Measurements from ENCODE around the gene CEP72.

GRCh38 chr5:568809-569208 lies 43.3 kb upstream of the CEP72 start:
- TF ChIP-seq, protein P1, sequence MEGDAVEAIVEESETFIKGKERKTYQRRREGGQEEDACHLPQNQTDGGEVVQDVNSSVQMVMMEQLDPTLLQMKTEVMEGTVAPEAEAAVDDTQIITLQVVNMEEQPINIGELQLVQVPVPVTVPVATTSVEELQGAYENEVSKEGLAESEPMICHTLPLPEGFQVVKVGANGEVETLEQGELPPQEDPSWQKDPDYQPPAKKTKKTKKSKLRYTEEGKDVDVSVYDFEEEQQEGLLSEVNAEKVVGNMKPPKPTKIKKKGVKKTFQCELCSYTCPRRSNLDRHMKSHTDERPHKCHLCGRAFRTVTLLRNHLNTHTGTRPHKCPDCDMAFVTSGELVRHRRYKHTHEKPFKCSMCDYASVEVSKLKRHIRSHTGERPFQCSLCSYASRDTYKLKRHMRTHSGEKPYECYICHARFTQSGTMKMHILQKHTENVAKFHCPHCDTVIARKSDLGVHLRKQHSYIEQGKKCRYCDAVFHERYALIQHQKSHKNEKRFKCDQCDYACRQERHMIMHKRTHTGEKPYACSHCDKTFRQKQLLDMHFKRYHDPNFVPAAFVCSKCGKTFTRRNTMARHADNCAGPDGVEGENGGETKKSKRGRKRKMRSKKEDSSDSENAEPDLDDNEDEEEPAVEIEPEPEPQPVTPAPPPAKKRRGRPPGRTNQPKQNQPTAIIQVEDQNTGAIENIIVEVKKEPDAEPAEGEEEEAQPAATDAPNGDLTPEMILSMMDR (IDR thresholded peaks at IDR 0.05): no peak
- no peak for TF ChIP-seq ZFX (IDR thresholded peaks at IDR 0.05; ENCODE audit: borderline replicate concordance)

All from 22Rv1 (cell line).